A549 treated with CORT108297 at 1 μM for 4 hours (cell line): Measurements from ENCODE around the gene PCDHB5. TPM values are rescaled to one million over a fixed set of nuclear protein-coding genes. Genes with fewer than 3 reads are reported as not detected.

Experiments used
- total RNA-seq: library from RNA; stranded (reverse); fragments of 200-300 nt; extraction: Qiagen RNA extraction; gene quantifications from 5 replicates; pipeline ENCODE4 v1.2.3, GENCODE V29; 2022

PCDHB5 gene
- total RNA-seq, result 1.2 to 1.8 TPM (median 1.6 TPM) in 5 replicates

DNA sequence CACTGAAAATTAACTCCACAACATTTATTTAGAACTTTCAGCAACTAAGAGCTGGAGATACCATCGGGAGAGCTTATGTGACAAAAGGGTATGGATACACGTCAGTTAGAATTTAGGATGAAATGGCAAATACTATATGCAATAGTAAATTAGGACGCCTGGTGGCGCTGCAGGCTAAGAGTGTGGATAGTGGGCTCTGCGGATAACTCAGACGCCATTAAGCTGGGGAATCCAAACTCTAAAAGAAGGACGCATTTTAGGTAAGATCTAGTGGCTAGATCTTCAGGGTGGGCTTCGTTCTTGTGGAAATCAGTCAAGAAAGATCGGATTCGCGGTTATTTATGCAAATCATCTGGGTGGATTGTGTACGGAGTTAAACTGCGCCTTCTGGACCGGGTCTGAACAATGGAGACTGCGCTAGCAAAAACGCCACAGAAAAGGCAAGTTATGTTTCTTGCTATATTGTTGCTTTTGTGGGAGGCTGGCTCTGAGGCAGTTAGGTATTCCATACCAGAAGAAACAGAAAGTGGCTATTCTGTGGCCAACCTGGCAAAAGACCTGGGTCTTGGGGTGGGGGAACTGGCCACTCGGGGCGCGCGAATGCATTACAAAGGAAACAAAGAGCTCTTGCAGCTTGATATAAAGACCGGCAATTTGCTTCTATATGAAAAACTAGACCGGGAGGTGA lies at the start of gene PCDHB5:
Gene PCDHB5, plus strand, starts transcription at position 177 of the 688 bp plus-strand sequence. Its CDS starts 229 bp downstream, at position 406.

DNA sequence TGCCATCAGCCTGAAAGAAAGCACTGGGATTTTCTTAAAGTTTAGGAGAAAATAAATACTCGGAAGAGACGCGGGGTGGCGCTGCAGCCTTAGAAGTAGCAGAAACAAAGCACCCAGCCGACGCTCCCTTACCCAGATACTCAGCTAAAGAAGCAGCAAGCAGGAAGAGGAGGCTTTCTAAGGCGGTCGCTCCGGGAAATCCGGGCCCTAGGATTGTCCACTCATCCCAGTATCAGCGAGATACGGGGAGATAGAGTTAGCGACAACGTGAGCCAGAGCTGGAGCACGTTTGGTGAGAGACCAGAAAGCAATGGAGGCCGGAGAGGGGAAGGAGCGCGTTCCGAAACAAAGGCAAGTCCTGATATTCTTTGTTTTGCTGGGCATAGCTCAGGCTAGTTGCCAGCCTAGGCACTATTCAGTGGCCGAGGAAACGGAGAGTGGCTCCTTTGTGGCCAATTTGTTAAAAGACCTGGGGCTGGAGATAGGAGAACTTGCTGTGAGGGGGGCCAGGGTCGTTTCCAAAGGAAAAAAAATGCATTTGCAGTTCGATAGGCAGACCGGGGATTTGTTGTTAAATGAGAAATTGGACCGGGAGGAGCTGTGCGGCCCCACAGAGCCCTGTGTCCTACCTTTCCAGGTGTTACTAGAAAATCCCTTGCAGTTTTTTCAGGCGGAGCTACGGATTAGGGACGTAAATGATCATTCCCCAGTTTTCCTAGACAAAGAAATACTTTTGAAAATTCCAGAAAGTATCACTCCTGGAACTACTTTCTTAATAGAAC lies 40.3 kb upstream of the PCDHB5 start, which contains the start of gene PCDHB2:
Gene PCDHB2, plus strand, starts transcription at position 135 of the 782 bp plus-strand sequence. Its CDS starts 176 bp downstream, at position 311.

DNA sequence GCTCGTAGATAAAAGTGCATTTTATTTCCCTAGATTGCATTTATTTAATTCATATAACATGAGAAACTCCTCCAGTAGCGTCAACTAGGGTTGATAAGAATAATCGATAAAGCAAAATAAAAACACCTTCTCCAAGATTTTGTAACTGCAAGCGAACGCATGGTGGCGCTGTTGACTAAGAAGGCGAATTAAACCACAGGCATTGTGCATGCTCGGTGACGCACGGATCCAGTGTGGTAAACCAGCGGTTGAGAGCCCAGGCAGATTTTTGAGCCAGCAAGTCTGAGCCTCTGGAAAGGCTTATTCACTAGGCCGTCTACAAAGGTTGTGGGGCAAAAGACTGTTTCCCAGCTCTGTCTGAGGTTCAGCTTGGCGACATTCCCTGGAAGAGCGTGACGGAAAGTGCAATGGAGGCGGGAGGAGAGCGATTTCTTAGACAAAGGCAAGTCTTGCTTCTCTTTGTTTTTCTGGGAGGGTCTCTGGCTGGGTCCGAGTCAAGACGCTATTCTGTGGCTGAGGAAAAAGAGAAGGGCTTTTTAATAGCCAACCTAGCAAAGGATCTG lies 34.7 kb upstream of the PCDHB5 start, which contains the start of gene PCDHB3:
Gene PCDHB3, plus strand, starts transcription at position 231 of the 563 bp plus-strand sequence. Its CDS starts 177 bp downstream, at position 408.

DNA sequence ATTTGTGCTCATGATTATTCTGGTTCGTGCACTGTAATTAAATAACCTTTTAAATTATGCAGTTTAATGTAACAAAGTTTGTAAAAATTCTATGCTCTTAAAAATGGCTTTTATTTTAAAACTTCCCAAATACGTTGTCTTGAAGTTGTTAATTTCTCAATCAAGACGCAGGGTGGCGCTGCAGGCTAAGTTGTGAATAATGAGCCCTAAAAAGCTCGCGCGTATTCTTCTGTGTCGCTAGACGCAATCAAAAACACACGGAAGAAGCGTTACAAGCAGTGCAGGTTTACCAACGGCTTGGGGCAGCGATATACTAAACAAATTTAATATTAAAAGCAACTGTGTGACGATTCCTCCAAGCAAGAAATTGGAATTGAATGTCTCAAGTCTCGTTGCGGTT lies 13.4 kb upstream of the PCDHB5 start, which contains the start of gene PCDHB4:
Gene PCDHB4, plus strand, starts transcription at position 256 of the 400 bp plus-strand sequence. CDS start 181 bp downstream, outside the sequence.

DNA sequence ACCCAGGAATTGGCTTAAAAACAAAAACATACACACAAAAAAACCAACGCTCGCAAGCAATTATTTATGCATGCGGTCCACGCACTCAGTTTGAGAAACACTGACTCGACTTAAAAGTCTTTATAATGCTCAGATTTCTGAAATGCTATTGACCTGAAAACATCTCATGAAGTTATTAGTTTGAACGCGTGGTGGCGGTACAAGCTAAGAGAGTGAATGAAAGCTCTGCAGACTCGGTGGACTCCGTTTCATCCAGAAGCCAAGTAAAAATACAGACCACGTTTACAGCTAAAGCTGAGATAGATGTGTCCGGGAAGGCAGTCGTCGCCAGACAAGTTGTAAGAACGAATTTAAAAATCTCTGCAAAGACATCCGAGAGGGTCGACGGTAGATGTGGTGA lies 14.8 kb downstream of the PCDHB5 start, which contains the start of gene PCDHB6:
Gene PCDHB6, plus strand, starts transcription at position 246 of the 400 bp plus-strand sequence. CDS start 201 bp downstream, outside the sequence.

DNA sequence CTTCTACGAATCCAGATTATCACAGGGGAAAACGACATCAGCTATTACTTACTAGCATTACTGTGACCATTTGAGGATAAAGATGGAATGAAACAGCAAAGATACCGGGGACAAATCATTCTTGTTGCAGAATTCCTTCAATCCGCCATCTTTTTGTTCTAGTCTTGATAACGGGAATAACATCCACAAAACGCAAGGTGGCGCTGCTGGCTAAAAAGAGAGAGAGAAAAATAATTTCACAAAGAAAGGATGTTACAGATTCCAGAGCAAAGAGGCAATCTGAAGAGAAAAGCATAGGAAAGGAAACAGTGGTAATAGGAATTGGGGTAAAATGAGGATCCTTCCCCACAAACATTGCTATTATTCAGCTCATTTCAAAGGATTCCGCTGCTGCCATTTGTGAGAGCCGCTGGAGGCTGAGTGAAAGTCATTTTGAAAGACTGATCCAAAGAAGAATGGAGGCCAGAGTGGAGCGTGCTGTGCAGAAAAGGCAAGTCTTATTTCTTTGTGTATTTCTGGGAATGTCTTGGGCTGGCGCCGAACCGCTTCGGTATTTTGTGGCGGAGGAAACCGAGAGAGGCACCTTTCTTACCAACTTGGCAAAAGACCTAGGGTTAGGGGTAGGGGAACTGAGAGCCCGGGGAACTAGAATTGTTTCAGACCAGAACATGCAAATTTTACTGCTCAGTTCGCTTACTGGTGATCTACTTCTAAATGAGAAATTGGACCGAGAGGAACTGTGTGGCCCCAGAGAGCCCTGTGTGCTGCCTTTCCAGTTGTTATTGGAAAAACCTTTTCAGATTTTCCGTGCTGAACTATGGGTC lies 37.6 kb downstream of the PCDHB5 start, which contains the start of gene PCDHB7:
Gene PCDHB7, plus strand, starts transcription at position 264 of the 824 bp plus-strand sequence. Its CDS starts 192 bp downstream, at position 456.

DNA sequence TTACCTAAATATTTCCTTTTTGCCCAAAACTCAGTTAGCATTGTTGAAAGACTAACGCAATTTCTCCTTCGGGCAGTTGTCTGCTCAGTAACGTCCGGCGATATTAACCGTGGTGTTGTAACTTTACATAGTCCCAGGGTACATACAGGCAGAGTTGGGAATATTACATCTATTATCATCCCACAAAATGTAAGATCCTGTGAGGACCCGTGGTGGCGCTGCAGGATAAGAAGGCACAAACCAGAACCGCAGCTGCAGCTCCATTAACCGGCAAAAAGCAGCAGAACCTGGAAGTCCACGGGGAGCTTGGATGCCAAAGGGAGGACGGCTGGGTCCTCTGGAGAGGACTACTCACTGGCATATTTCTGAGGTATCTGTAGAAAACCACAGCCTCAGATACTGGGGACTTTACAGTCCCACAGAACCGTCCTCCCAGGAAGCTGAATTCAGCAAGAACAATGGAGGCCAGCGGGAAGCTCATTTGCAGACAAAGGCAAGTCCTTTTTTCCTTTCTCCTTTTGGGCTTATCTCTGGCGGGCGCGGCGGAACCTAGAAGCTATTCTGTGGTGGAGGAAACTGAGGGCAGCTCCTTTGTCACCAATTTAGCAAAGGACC lies 42.7 kb downstream of the PCDHB5 start, which contains the start of gene PCDHB8:
Gene PCDHB8, plus strand, starts transcription at position 214 of the 615 bp plus-strand sequence. Its CDS starts 245 bp downstream, at position 459.

DNA sequence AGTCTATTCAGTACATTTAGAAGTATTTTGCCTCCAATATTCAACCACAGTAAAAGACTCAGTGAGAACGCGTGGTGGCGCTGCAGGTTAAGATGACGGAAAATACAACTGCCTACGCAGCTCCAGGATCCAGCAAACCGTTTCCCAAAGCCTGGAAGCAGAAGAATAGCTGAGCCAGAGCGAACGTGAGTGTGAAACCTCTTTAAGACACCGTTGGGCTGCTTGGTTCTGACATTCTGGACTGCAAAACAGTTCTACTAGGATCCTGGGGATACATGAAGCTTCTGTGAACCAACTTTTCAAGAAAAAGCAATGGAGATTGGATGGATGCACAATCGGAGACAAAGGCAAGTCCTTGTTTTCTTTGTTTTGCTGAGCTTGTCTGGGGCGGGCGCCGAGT lies 47.2 kb downstream of the PCDHB5 start, which contains the start of gene PCDHB16:
Gene PCDHB16, plus strand, starts transcription at position 140 of the 400 bp plus-strand sequence. Its CDS starts 173 bp downstream, at position 313.

GRCh38 chr5:141186897-141187512 lies 52.0 kb downstream of the PCDHB5 start, which contains the start of gene PCDHB9:
Gene PCDHB9 (plus strand): TSS chr5:141187161. CDS start chr5:141187319, 158 bp downstream.

Other genes with a start within 250 kb of the PCDHB5 start
- 1.3 to 1.9 TPM (median 1.7 TPM) in 5 replicates for gene PCDHAC1, start 208.9 kb upstream of the PCDHB5 start, total RNA-seq
- gene PCDHAC2, start 168.7 kb upstream of the PCDHB5 start, total RNA-seq, result 2.9 to 3.6 TPM (median 3.2 TPM) in 5 replicates
- gene PCDHB1, start 83.8 kb upstream of the PCDHB5 start, total RNA-seq, result not detected in 5 replicates
- 3.1 to 6.7 TPM (median 3.8 TPM) in 5 replicates for gene PCDHB2, start 40.6 kb upstream of the PCDHB5 start, total RNA-seq
- 0.06 to 1.8 TPM (median 0.06 TPM) in 3 of 5 replicates, not detected in the others for gene PCDHB3, start 34.7 kb upstream of the PCDHB5 start, total RNA-seq
- 0.06 to 0.12 TPM (median 0.07 TPM) in 4 of 5 replicates, not detected in the other for gene PCDHB4, start 13.4 kb upstream of the PCDHB5 start, total RNA-seq
- gene PCDHB6, start 14.9 kb downstream of the PCDHB5 start, total RNA-seq, result 0.91 to 1.2 TPM (median 1.1 TPM) in 5 replicates
- gene PCDHB7, start 37.4 kb downstream of the PCDHB5 start, total RNA-seq, result 0.03 TPM in 1 of 5 replicates, not detected in the others
- 0.29 to 0.41 TPM (median 0.32 TPM) in 5 replicates for gene PCDHB8, start 42.6 kb downstream of the PCDHB5 start, total RNA-seq
- gene PCDHB16, start 47.2 kb downstream of the PCDHB5 start, total RNA-seq, result 0.06 to 0.10 TPM (median 0.06 TPM) in 5 replicates
- 0.02 to 0.09 TPM (median 0.06 TPM) in 4 of 5 replicates, not detected in the other for gene PCDHB9, start 52.0 kb downstream of the PCDHB5 start, total RNA-seq
- 0.02 to 0.03 TPM in 2 of 5 replicates, not detected in the others for gene PCDHB10, start 57.1 kb downstream of the PCDHB5 start, total RNA-seq
- 0.05 to 0.11 TPM (median 0.07 TPM) in 5 replicates for gene PCDHB11, start 64.4 kb downstream of the PCDHB5 start, total RNA-seq
- 0.03 to 0.04 TPM in 2 of 5 replicates, not detected in the others for gene PCDHB12, start 73.5 kb downstream of the PCDHB5 start, total RNA-seq
- 0.03 to 0.10 TPM (median 0.05 TPM) in 5 replicates for gene PCDHB13, start 78.7 kb downstream of the PCDHB5 start, total RNA-seq
- 0.05 to 0.16 TPM (median 0.07 TPM) in 5 replicates for gene PCDHB14, start 88.1 kb downstream of the PCDHB5 start, total RNA-seq
- gene PCDHB15, start 110.2 kb downstream of the PCDHB5 start, total RNA-seq, result 0.02 to 0.07 TPM (median 0.06 TPM) in 3 of 5 replicates, not detected in the others
- gene SLC25A2, start 168.8 kb downstream of the PCDHB5 start, total RNA-seq, result 0.05 TPM in 1 of 5 replicates, not detected in the others
- 61.5 to 85.8 TPM (median 70.6 TPM) in 5 replicates for gene TAF7, start 185.6 kb downstream of the PCDHB5 start, total RNA-seq
- gene PCDHGA1, start 195.3 kb downstream of the PCDHB5 start, total RNA-seq, result 0.30 to 0.39 TPM (median 0.37 TPM) in 5 replicates
- gene PCDHGA2, start 203.6 kb downstream of the PCDHB5 start, total RNA-seq, result 0.55 to 0.78 TPM (median 0.63 TPM) in 5 replicates
- 0.04 to 0.07 TPM in 2 of 5 replicates, not detected in the others for gene PCDHGA3, start 208.6 kb downstream of the PCDHB5 start, total RNA-seq
- gene PCDHGB1, start 214.9 kb downstream of the PCDHB5 start, total RNA-seq, result 1.3 to 2.0 TPM (median 1.8 TPM) in 5 replicates
- 0.07 to 0.17 TPM (median 0.16 TPM) in 5 replicates for gene PCDHGA4, start 219.8 kb downstream of the PCDHB5 start, total RNA-seq
- 0.06 to 0.12 TPM (median 0.08 TPM) in 5 replicates for gene PCDHGB2, start 224.8 kb downstream of the PCDHB5 start, total RNA-seq
- 0.07 to 0.24 TPM (median 0.15 TPM) in 5 replicates for gene PCDHGA5, start 229.0 kb downstream of the PCDHB5 start, total RNA-seq
- 0.17 to 0.33 TPM (median 0.24 TPM) in 5 replicates for gene PCDHGB3, start 235.0 kb downstream of the PCDHB5 start, total RNA-seq
- 0.13 to 0.27 TPM (median 0.22 TPM) in 5 replicates for gene PCDHGA6, start 238.7 kb downstream of the PCDHB5 start, total RNA-seq
- gene PCDHGA7, start 247.5 kb downstream of the PCDHB5 start, total RNA-seq, result 0.82 to 1.0 TPM (median 0.97 TPM) in 5 replicates